ENCODE results near the gene OPHN1.

The OPHN1 gene

DNA sequence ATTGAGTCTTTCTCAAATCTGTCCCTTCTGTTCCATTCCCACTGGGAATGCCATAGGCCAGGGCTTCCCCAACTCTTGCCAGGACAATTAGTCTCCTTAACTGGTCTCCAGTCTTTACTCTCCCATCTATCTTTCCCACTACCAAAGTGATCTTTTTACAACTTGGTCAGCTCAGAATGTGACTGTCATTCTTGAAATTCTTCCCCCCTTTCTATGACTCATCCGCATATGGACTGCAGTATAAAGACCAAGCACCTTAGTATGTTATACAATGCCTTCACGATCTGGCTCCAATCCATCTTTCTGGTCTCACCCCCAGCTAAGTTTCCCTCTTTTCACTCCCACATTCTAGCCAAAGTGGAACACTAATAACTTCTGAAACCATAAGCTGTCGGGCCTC is 383.8 kb downstream of the OPHN1 start:
- no peak for DNase-seq

DNA sequence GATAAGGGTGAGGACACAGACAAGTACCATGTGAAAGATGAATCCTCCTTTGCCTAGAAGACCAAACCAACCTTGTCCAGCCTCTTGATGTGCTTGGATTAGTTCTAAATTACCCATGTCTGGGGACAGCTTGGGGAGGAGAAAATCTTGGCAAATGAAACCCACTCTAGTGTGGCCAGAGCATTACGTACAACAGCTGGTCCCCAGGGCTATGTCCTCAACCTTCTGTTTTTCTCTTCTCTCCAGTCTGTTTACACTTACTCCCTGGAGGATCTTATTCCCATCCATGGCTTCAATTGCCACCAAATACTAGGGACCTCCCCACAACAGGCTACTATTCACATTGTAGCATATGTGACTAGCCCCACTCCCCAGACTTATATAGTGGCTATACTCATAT is 384.5 kb downstream of the OPHN1 start:
- no peak for DNase-seq

DNA sequence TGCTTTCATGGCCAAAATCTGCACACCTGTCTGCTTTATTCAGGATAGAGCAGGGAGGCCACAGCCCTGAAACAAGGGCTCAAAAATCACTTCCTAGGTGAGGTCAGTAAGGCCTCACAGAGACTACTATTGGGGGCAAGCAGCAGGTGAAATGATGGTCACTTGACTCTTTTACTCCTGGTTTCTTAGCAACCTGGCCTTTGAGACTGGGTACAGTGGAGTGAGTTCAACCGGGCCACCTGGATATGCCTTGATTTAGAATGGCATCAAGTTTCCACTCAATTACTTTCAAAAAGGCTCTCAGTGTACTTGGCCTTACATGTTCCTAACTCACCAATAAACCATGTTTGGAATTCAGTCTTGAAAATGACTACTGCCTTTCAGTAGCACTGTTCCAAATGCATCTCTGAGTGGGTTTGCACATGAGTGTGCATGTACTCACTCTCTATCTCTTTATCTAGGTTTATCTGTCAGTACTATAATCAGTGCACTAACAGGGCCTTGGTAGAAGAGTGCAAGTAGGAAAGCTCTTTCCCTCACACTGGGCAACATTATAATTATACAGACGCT is 388.2 kb downstream of the OPHN1 start:
- no peak for DNase-seq

DNA sequence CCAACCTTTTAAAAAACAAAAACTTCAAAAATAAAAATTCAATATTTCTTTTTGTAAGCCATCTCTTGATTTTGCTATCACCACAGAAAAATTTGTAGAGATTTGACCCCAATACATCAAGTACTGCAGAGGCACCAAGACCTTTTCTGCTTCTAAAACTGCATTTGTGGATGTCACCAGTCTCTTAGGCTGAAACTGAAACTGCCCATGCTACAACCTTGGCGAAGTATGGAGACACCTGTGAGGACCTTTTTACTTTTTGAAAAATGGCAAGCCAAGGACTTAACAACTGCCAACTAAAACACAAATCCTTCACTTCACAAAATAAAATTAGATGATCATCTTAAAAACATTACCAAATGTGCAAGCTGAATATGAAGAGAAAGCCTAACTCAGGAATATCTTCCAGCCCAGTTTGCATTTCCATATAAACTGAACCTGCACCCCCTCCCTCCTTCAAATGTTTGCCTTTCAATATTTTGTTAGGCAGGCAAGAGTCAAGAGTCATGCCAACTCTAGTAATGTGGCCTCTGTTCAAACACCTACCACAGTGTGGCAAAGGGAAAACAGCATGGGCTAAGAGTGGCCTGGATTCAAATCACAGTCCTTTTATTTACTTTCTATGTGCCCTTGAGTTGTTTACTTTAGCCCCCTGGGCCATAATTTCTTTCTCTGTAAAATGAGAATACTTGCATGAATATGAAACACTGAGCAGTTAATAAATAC is 389.4 kb downstream of the OPHN1 start:
- no peak for DNase-seq

DNA sequence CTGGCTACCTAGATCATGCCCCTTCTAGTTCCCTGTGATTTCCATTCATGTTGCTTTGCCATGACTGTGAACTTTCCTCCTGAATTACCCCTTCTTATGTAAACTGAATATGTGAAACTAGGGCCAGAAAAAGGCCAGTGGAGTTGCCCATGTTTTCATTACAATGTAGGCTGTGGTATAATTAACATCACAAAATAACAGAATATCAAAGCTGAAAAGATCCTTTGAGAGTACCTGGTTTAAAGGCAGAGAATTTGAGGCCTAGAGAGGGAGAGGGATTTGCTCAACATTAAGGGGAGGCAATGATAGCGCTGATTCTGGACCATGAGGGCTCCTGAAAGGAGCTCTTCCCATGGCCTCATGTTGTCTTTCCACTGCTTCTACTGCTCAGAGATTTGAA is 392.2 kb downstream of the OPHN1 start:
- no peak for DNase-seq

DNA sequence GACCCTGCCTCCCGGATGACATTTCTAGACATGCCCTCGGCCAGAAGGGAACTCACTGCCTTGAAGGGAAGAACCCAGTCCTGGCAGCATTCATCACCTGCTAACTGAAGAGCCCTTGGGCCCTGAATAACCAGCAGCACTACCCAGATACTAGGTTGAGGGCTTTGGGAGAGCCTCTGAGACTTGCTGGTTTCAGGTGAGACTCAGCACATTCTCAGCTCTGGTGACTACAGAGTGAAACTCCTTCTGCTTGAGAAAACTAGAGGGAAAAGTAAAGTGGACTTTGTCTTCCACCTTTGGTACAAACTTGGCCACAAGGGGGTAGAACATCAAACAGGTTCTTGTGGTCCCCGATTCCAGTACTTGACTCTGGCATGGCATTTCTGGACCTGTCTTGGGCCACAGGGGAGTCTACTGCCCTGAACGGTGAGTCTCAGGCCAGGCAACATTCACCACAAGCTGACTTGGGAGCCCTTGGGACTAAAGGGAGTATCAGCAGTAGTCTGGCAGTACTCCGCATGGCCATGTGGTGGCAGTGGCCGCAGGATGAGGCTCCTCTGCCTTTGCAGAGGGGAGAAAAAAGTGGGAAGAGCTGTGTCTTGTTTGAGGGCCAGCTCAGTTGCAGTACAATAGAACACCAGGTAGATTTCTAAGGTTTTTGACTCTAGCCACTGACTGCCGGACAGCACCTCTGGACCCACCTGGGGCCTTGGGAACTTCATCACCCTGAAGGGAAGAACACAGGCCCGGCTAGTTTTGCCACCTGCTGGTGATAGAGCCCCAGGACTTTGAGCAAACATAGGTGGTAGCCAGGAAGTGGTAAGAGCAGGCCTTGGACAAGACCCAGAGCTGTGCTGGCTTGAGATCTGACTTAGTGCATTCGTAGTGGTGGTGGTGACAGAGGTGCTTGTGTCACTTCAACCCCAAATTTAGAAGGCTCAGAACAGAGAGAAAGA is 414.8 kb downstream of the OPHN1 start:
- no peak for DNase-seq

DNA sequence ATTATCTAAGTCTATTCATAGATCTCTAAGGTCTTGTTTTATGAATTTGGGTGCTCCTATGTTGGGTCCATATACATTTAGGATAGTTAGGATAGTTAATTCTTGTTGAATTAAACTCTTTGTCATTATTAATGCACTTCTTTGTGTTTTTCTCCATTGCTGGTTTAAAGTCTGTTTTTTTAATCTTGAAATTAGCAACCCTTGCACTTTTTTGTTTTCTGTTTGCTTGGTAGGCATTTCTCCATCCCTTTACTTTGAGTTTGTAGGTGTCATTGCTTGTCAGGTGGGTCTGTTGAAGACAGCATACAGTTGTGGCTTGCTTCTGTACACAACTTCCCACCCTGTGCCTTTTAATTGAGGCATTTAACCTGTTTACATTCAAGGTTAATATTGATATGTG is 434.8 kb downstream of the OPHN1 start:
- DNase-seq = no peak

Measured in activated naive CD4-positive, alpha-beta T cell treated with Interleukin-2 at 50 U/mL for 16 hours (primary cell).